K562 (cell line): ENCODE results near the gene FOXN1. TPM values are rescaled to one million over a fixed set of nuclear protein-coding genes. Genes with fewer than 3 reads are reported as not detected.

Experiments used
- ATAC-seq: fragments of 200-7000 bp; cut with Tn5 transposase; 3 replicates; pipeline ENCODE4 v1.9.1; 2020; ENCODE audit warnings: moderate library complexity
- BruUV-seq: library from RNA; stranded (reverse); fragments of 400-500 nt; replicated peaks from 2 replicates; lab custom pipeline; 2021; lab: Mats Ljungman, UMichigan
- CTCF ChIA-PET: fragments of 300-600 bp; formaldehyde crosslinking; extraction: SDS; loops from one replicate; lab custom pipeline; 2021; ENCODE audit warnings: low intra/inter-chr PET ratio; lab: Yijun Ruan, JAX
- POLR2A ChIA-PET: fragments of 300-600, 350-650 bp; sonication (Branson Sonifier 250); formaldehyde crosslinking; extraction: SDS; loops from one replicate; lab custom pipeline; 2021; ENCODE audit warnings: antibody characterized with exemption, inconsistent platforms; lab: Yijun Ruan, JAX
- DNase-seq, 4 experiments: peaks; one replicate each; pipeline versions ENCODE4 v3.0.0 to v3.0.0-alpha.2; 2011 to 2018; ENCODE audit warnings: low spot score in 3 of 4, mixed read lengths in 3 of 4; ENCODE audit errors: extremely low read depth in 1 of 4
- FAIRE-seq: peaks from 2 replicates; lab custom pipeline; 2011; peaks lifted over from hg19 to GRCh38; lab: Jason Lieb, UNC
- H2AFZ ChIP-seq: 2 replicates; pipeline ENCODE4 v1.6.0; 2011; ENCODE audit warnings: low read depth, low read length, control low read depth, inconsistent platforms
- H3K27ac ChIP-seq: fragments of 200-600 bp; 3 replicates; pipeline ENCODE4 v1.8.0; 2011; ENCODE audit warnings: low read depth, mild to moderate bottlenecking, control low read depth, inconsistent platforms, low read length, moderate library complexity, mixed read lengths; ENCODE audit errors: extremely low read depth
- H3K27me3 ChIP-seq, 2 experiments: fragments of 300-600 bp in 1 of 2; 2 replicates in 1 of 2; 3 replicates in 1 of 2; pipeline versions ENCODE4 v1.6.0 to v1.8.0; 2011; ENCODE audit warnings: inconsistent platforms in 2 of 2, low read length in 2 of 2, mild to moderate bottlenecking in 1 of 2, mixed read lengths in 1 of 2, moderate library complexity in 1 of 2; ENCODE audit not compliant: control insufficient read depth in 2 of 2, insufficient read depth in 2 of 2
- H3K36me3 ChIP-seq: fragments of 300-600 bp; 3 replicates; pipeline ENCODE4 v1.8.0; 2011; ENCODE audit warnings: mild to moderate bottlenecking, low read length, inconsistent platforms; ENCODE audit not compliant: control insufficient read depth, insufficient read depth
- H3K4me1 ChIP-seq, 2 experiments: fragments of 200-600 bp in 1 of 2; replicated peaks in 1 of 2; 2 replicates in 1 of 2; 3 replicates in 1 of 2; pipeline versions ENCODE4 v1.5.1 to v1.8.0; 2011; ENCODE audit warnings: inconsistent platforms in 2 of 2, low read length in 2 of 2, mild to moderate bottlenecking in 1 of 2, mixed read lengths in 1 of 2, moderate library complexity in 1 of 2; ENCODE audit not compliant: control insufficient read depth in 2 of 2, insufficient read depth in 2 of 2
- H3K4me2 ChIP-seq: 2 replicates; pipeline ENCODE4 v1.6.1; 2011; ENCODE audit warnings: low read length, control low read depth, inconsistent platforms, mixed read lengths; ENCODE audit not compliant: insufficient read depth
- H3K4me3 ChIP-seq: fragments of 200-600 bp; sonication (generic), shearing (Covaris generic); 2 replicates; pipeline ENCODE4 v1.5.1; 2016; ENCODE audit warnings: control low read depth, inconsistent platforms
- H3K79me2 ChIP-seq: fragments of 200-600 bp; 3 replicates; pipeline ENCODE4 v1.8.0; 2011; ENCODE audit warnings: low read length, inconsistent platforms; ENCODE audit not compliant: control insufficient read depth, insufficient read depth
- H3K9ac ChIP-seq, 2 experiments: 2 replicates each; pipeline versions ENCODE4 v1.6.0 to v1.6.1; 2011; ENCODE audit warnings: low read depth in 2 of 2, low read length in 2 of 2, control low read depth in 1 of 2, inconsistent platforms in 1 of 2, mild to moderate bottlenecking in 1 of 2, mixed read lengths in 1 of 2; ENCODE audit not compliant: insufficient read depth in 1 of 2
- H3K9me1 ChIP-seq: one replicate; pipeline ENCODE4 v1.6.0; 2011; ENCODE audit warnings: inconsistent platforms, mild to moderate bottlenecking, low read length, moderate library complexity; ENCODE audit not compliant: control insufficient read depth, insufficient read depth
- H3K9me3 ChIP-seq: replicated peaks from 2 replicates; pipeline ENCODE4 v1.5.1; 2011; ENCODE audit warnings: low read depth, low read length, inconsistent platforms; ENCODE audit not compliant: control insufficient read depth, insufficient read depth
- H4K20me1 ChIP-seq: replicated peaks from 2 replicates; pipeline ENCODE4 v1.6.1; 2011; ENCODE audit warnings: low read length, inconsistent platforms, mixed read lengths; ENCODE audit not compliant: control insufficient read depth, insufficient read depth
- KDM4B ChIP-seq, 2 experiments: fragments of 450-650 bp in 1 of 2; sonication (generic) in 1 of 2; IDR thresholded peaks; 2 replicates each; pipeline ENCODE4 v1.6.1; 2016 to 2017; ENCODE audit warnings: borderline replicate concordance in 2 of 2, antibody characterized with exemption in 1 of 2, low read depth in 1 of 2, mild to moderate bottlenecking in 1 of 2
- NEUROD1 ChIP-seq: fragments of 150-350 bp; IDR thresholded peaks from 2 replicates; pipeline ENCODE4 v1.6.1; 2014; ENCODE audit warnings: borderline replicate concordance, low read length, low read depth; ENCODE audit not compliant: partially characterized antibody
- NFATC3 ChIP-seq: fragments of 450-650 bp; IDR thresholded peaks from 2 replicates; pipeline ENCODE4 v1.6.1; 2017; ENCODE audit warnings: mild to moderate bottlenecking
- NFE2 ChIP-seq: IDR thresholded peaks from 2 replicates; pipeline ENCODE4 v1.6.1; 2014; ENCODE audit warnings: antibody characterized with exemption, low read depth
- NFIC ChIP-seq: fragments of 450-650 bp; IDR thresholded peaks from 2 replicates; pipeline ENCODE4 v1.6.1; 2017; ENCODE audit warnings: mild to moderate bottlenecking, inconsistent platforms
- PML ChIP-seq: IDR thresholded peaks from 2 replicates; pipeline ENCODE4 v1.6.1; 2012; ENCODE audit warnings: low read length, inconsistent platforms
- RCOR1 ChIP-seq, 2 experiments: IDR thresholded peaks; 2 replicates each; pipeline ENCODE4 v1.6.1; 2012; ENCODE audit warnings: low read depth in 2 of 2, low read length in 2 of 2, borderline replicate concordance in 1 of 2, improper control_type of control experiment in 1 of 2
- ZFP30 ChIP-seq: fragments of 250-450 bp; sonication (Bioruptor Pico); IDR thresholded peaks from 2 replicates; pipeline ENCODE4 v1.8.0; 2022; ENCODE audit warnings: moderate library complexity, mild to moderate bottlenecking, inconsistent platforms, borderline replicate concordance
- WGBS: fragments of 100-300 bp; shearing (Covaris generic); methylation state at CpG from one replicate; pipeline ENCODE4 v1.1.6; 2016; ENCODE audit warnings: low coverage, mixed read lengths; ENCODE audit not compliant: insufficient coverage; ENCODE audit errors: missing lambda C conversion rate; 5-methylcytosine and 5-hydroxymethylcytosine counted together
- in situ Hi-C: fragments of 300-500 bp; cut with MboI; formaldehyde crosslinking; loops from 4 replicates; pipeline ENCODE4 v1.15.0; 2018; ENCODE audit warnings: inconsistent platforms, mixed read lengths
- intact Hi-C: fragments of 100-400 bp; cut with micrococcal nuclease; formaldehyde crosslinking; loops from 2 replicates; pipeline ENCODE4 v1.14.2; 2022
- polyA plus RNA-seq, 8 experiments: library from polyadenylated mRNA; depleted of rRNA in 4 of 8; stranded (reverse) in 5 of 8; unstranded in 3 of 8; fragments of >200 nt; fragmentation: Nextera tagmentation in 2 of 8; fragmentation: Illumina TruSeq in 1 of 8; extraction: Ambion mirVana in 2 of 8; extraction: Trizol in 1 of 8; gene quantifications; 2 replicates each; pipeline versions ENCODE4 v1.2.1 to v1.2.3, GENCODE V29; 2011 to 2014; ENCODE audit warnings: inconsistent platforms in 1 of 8, missing spikeins in 1 of 8
- total RNA-seq, 7 experiments: library from RNA; depleted of rRNA in 6 of 7; stranded (reverse); fragments of >200 nt in 6 of 7; fragmentation: Illumina TruSeq in 2 of 7; extraction: Trizol in 2 of 7; gene quantifications; 2 replicates each; pipeline versions ENCODE4 v1.2.1 to v1.2.3, GENCODE V29; 2011 to 2021; ENCODE audit warnings: low replicate concordance in 1 of 7

The FOXN1 gene
- total and polyA plus RNA-seq, 9 of the 15 experiments (the other 6 are each of a cell fraction or from before 2014, with no cell fraction given): not detected

GRCh38 chr17:28482551-28483199 is 23.5 kb upstream of the FOXN1 start:
- no TSS peak for BruUV-seq
- Histone ChIP-seq H3K36me3 (no peaks in the 10 kb centered on the region), H3K79me2 (no peaks in the 10 kb centered on the region), H3K9ac (peak overlapping the region in 1 of 2 experiments; percentile 29; a peak in 1 of 4 replicates), H3K27ac (no peak overlapping the region), H3K4me1 (no peaks in the 10 kb centered on the region), H4K20me1 (peaks cover 4% of the 10 kb centered on the region; the same call in 1 of the 2 replicates), H3K4me3 (no peak overlapping the region), H2AFZ (no peak overlapping the region), H3K9me3 (no peaks in the 10 kb centered on the region), H3K27me3 (peaks cover 5 to 59% of the 10 kb centered on the region in 2 experiments; a peak in 4 of 5 replicates), H3K9me1 (no peaks in the 10 kb centered on the region), H3K4me2 (no peak overlapping the region)
- no peak for FAIRE-seq
- WGBS: 0% methylated on average over 10 of the region's 10 CpGs
- 0 out of 2 replicates have a peak, but pooled peaks have one; percentile 11 for TF ChIP-seq NFIC
- no peak for TF ChIP-seq PML
- TF ChIP-seq ZFP30 (CRISPR knock-in tag): no peak
- ChIA-PET CTCF (no interaction called here), POLR2A (interaction anchor here (0.5 kb wide), 1 partner anchor 21 kb away, joined by 3 read pairs; no protein-coding TSS in a partner anchor)
- in situ Hi-C loops: no loop called here
- intact Hi-C loops: no loop called here
- DNase-seq: no peak
- ATAC-seq: no peak

- Histone ChIP-seq H3K9ac (no peak overlapping the region), H3K9me1 (no peaks in the 10 kb centered on the region), H2AFZ (no peak overlapping the region)
- no peak for FAIRE-seq
- TF ChIP-seq NEUROD1 (no peak), RCOR1 (IDR thresholded peaks at IDR 0.05; ENCODE audit: borderline replicate concordance in 1 of 2, low read depth in 2 of 2, low read length in 2 of 2) (no peak), NFATC3 (no peak), KDM4B (IDR thresholded peaks at IDR 0.05; ENCODE audit: borderline replicate concordance in 2 of 2, low read depth in 1 of 2) (no peak), NFE2 (no peak)
- TF ChIP-seq, all 486 proteins: peak for 0
- POLR2A ChIA-PET: interaction anchor here (0.7 kb wide), 1 partner anchor 9 kb away, joined by 3 read pairs; no protein-coding TSS in a partner anchor
- H4K20me1 ChIP-seq: peaks cover 4% of the 10 kb centered on the region; the same call in 1 of the 2 replicates
- H3K36me3 ChIP-seq: no peaks in the 10 kb centered on the region
- whole genome bisulfite sequencing: 0% methylated on average over 2 of the region's 2 CpGs
- no peak overlapping the region for H3K27ac ChIP-seq
- no peak overlapping the region for H3K4me3 ChIP-seq
- in situ Hi-C loops (no loop called here), intact Hi-C loops (no loop called here)
- H3K9me3 ChIP-seq: no peaks in the 10 kb centered on the region
- ATAC-seq (no peak), DNase-seq (no peak)
- BruUV-seq: no TSS peak
- H3K27me3 ChIP-seq: peaks cover 3 to 67% of the 10 kb centered on the region in 2 experiments; a peak in 3 of 5 replicates
- CTCF ChIA-PET: no interaction called here
- no peaks in the 10 kb centered on the region for H3K4me1 ChIP-seq
- H3K79me2 ChIP-seq: no peaks in the 10 kb centered on the region
- H3K4me2 ChIP-seq: no peak overlapping the region
Observed at GRCh38 chr17:28484296-28484695, 21.9 kb upstream of the FOXN1 start.
